Epithelial cell of proximal tubule (primary cell): ENCODE results near the gene ABCA1. TPM values are rescaled to one million over a fixed set of nuclear protein-coding genes. Genes with fewer than 3 reads are reported as not detected.
"Not testable (repeated sequence)": the region's sequence is repeated elsewhere in the genome, so short reads cannot be mapped to it uniquely, and the experiment has no call there.

Experiments used
- DNase-seq: peaks from one replicate; pipeline ENCODE4 v3.0.0-alpha.2; 2011; ENCODE audit warnings: low read depth
- H3K4me3 ChIP-seq: 2 replicates; pipeline ENCODE4 v1.5.1; 2011; ENCODE audit warnings: low read depth, mild to moderate bottlenecking, low read length
- CTCF ChIP-seq: conservative IDR thresholded peaks from 2 replicates; pipeline ENCODE4 v1.5.1; 2012; ENCODE audit warnings: low read depth, mild to moderate bottlenecking, low read length
- total RNA-seq: library from RNA; depleted of rRNA; stranded (reverse); fragments of >200 nt; gene quantifications from 2 replicates; pipeline ENCODE4 v1.2.3, GENCODE V29; 2015

ABCA1 gene
- total RNA-seq, 1 donor from 2014 or later = 13.7 TPM

GRCh38 chr9:104861397-104861796, 66.6 kb downstream of the ABCA1 start:
- no peak for DNase-seq
- no peak overlapping the region for H3K4me3 ChIP-seq
- TF ChIP-seq CTCF = no peak

- no peak for DNase-seq
- TF ChIP-seq CTCF = no peak
- H3K4me3 ChIP-seq = no peak overlapping the region
Measured at GRCh38 chr9:104860263-104860662, 67.7 kb downstream of the ABCA1 start.

- DNase-seq = no peak
- TF ChIP-seq CTCF = no peak
- H3K4me3 ChIP-seq = no peak overlapping the region
Measured at GRCh38 chr9:104858846-104859245, 69.1 kb downstream of the ABCA1 start.

GRCh38 chr9:104858271-104858670, 69.7 kb downstream of the ABCA1 start:
- TF ChIP-seq CTCF = no peak
- H3K4me3 ChIP-seq = no peak overlapping the region
- DNase-seq = no peak

- no peak for DNase-seq
- no peak for TF ChIP-seq CTCF
- no peak overlapping the region for H3K4me3 ChIP-seq
Measured at GRCh38 chr9:104856413-104856941, 71.5 kb downstream of the ABCA1 start.

- no peak for TF ChIP-seq CTCF
- H3K4me3 ChIP-seq = no peak overlapping the region
- DNase-seq = no peak
Measured at GRCh38 chr9:104855807-104856206, 72.1 kb downstream of the ABCA1 start.

- H3K4me3 ChIP-seq, DNase-seq: not testable (repeated sequence)
Measured at GRCh38 chr9:104855258-104855657, 72.7 kb downstream of the ABCA1 start.
